ENCODE results near the gene SLIT3.
"Not testable (repeated sequence)": the region's sequence is repeated elsewhere in the genome, so short reads cannot be mapped to it uniquely, and the experiment has no call there.

SLIT3 gene

DNA sequence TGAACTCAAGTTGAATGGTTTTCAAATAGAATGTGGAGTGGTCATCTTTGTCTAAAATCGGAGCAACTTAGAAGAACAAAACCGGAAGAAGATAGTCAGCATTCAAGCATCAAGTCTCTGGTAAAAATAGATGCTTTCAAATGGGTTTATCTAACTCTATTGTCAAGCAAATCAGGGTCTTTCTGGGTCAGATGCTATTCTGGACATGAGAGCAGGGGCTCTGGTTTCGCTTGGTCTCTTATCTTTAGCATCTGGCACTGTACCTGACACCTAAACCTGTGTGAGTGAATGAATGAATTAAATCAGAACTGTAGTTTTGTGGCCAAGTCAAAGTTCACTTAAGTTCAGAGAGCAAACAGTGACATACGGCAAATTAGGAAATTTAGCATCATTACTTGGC lies 173.5 kb downstream of the SLIT3 start:
- no peak overlapping the region for H3K27ac Mint-ChIP-seq
- H3K4me3 Mint-ChIP-seq: no peak overlapping the region
- DNase-seq: no peak
- H3K27me3 Mint-ChIP-seq: no peaks in the 10 kb centered on the region
- H3K4me1 Mint-ChIP-seq (ENCODE audit: low read depth): no peaks in the 10 kb centered on the region
- no peaks in the 10 kb centered on the region for H3K9me3 Mint-ChIP-seq
- no peaks in the 10 kb centered on the region for H3K36me3 Mint-ChIP-seq (ENCODE audit: low read depth)

DNA sequence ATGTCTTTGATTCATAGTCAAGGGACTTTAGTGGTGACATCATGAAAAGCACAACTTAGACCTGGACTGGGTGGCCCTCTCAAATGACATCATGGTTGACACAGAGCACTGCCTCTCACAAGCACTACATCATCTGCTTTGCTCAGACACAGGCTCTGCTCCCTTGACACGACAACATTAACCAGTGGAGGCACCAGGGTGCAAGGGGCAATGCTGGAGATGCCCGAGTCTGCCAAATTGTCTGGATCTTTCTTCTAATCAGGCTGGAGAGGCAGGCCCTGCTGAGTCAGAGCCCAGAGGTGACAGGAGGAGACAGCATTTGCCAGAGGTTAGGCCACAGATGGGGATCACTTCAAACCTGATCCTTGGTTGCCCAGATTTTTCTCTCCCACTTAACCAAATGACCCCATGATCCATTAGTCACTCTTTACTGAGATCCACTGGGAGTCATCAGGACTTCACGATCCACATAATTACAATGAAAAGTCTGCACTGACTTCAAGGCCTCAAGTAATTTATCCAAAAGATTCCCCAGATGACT lies 174.4 kb downstream of the SLIT3 start:
- no peaks in the 10 kb centered on the region for H3K36me3 Mint-ChIP-seq (ENCODE audit: low read depth)
- H3K27me3 Mint-ChIP-seq: no peaks in the 10 kb centered on the region
- H3K4me1 Mint-ChIP-seq (ENCODE audit: low read depth): no peaks in the 10 kb centered on the region
- no peaks in the 10 kb centered on the region for H3K9me3 Mint-ChIP-seq
- no peak overlapping the region for H3K27ac Mint-ChIP-seq
- no peak overlapping the region for H3K4me3 Mint-ChIP-seq
- DNase-seq: no peak

GRCh38 chr5:169125571-169125970 lies 175.4 kb downstream of the SLIT3 start:
- Mint-ChIP-seq H3K36me3 (ENCODE audit: low read depth) (no peaks in the 10 kb centered on the region), H3K4me1 (ENCODE audit: low read depth) (no peaks in the 10 kb centered on the region), H3K27ac (no peak overlapping the region), H3K9me3 (no peaks in the 10 kb centered on the region), H3K4me3 (no peak overlapping the region), H3K27me3 (no peaks in the 10 kb centered on the region)
- DNase-seq: no peak

DNA sequence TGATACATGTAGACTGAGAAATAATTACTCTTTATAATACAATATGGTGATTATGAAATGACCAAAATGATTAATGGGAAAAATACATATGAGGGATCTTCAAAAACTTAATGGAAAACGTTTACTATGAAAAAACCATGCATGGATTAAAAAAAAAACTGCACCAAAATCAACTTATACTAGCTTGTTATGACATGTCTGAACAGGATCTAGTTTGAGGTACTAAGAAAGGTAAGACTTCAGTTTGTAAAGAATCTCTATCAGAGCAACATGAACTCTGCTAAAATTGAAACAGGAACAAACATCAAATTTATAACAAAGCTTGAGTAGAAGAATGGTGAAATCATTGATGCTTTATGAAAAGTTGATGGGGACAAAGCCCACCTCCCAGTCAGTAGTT lies 178.0 kb downstream of the SLIT3 start:
- no peak for DNase-seq

GRCh38 chr5:169121630-169122420 lies 179.1 kb downstream of the SLIT3 start:
- Mint-ChIP-seq H3K36me3 (ENCODE audit: low read depth) (no peaks in the 10 kb centered on the region), H3K27ac (no peak overlapping the region), H3K9me3 (no peaks in the 10 kb centered on the region), H3K4me3 (no peak overlapping the region), H3K4me1 (ENCODE audit: low read depth) (no peaks in the 10 kb centered on the region), H3K27me3 (peaks cover 3% of the 10 kb centered on the region)
- DNase-seq: no peak

More for the DNA sequence above, 178.0 kb downstream of the SLIT3 start:
- H3K4me1 Mint-ChIP-seq (ENCODE audit: low read depth): no peaks in the 10 kb centered on the region
- H3K27ac Mint-ChIP-seq: no peak overlapping the region
- peaks cover 3% of the 10 kb centered on the region for H3K27me3 Mint-ChIP-seq
- no peak overlapping the region for H3K4me3 Mint-ChIP-seq
- H3K9me3 Mint-ChIP-seq: no peaks in the 10 kb centered on the region
- no peaks in the 10 kb centered on the region for H3K36me3 Mint-ChIP-seq (ENCODE audit: low read depth)

GRCh38 chr5:169119288-169120048 lies 181.5 kb downstream of the SLIT3 start:
- DNase-seq: no peak
- Mint-ChIP-seq H3K9me3 (no peaks in the 10 kb centered on the region), H3K36me3 (ENCODE audit: low read depth) (no peaks in the 10 kb centered on the region), H3K4me1 (ENCODE audit: low read depth) (no peaks in the 10 kb centered on the region), H3K4me3 (no peak overlapping the region), H3K27me3 (peaks cover 3% of the 10 kb centered on the region), H3K27ac (no peak overlapping the region)

- Mint-ChIP-seq H3K36me3 (ENCODE audit: low read depth) (no peaks in the 10 kb centered on the region), H3K27me3 (peaks cover 3% of the 10 kb centered on the region), H3K4me3 (no peak overlapping the region), H3K27ac (no peak overlapping the region), H3K4me1 (ENCODE audit: low read depth) (no peaks in the 10 kb centered on the region), H3K9me3 (no peaks in the 10 kb centered on the region)
- no peak for DNase-seq
Observed at GRCh38 chr5:169116961-169117461, 183.9 kb downstream of the SLIT3 start.

GRCh38 chr5:169115461-169116124 lies 185.3 kb downstream of the SLIT3 start:
- H3K4me3 Mint-ChIP-seq: no peak overlapping the region
- H3K4me1 Mint-ChIP-seq (ENCODE audit: low read depth): no peaks in the 10 kb centered on the region
- no peak for DNase-seq
- H3K36me3 Mint-ChIP-seq (ENCODE audit: low read depth): no peaks in the 10 kb centered on the region
- no peak overlapping the region for H3K27ac Mint-ChIP-seq
- H3K9me3 Mint-ChIP-seq: peaks cover 2% of the 10 kb centered on the region
- H3K27me3 Mint-ChIP-seq: peaks cover 3% of the 10 kb centered on the region

- Mint-ChIP-seq H3K27ac (no peak overlapping the region), H3K4me3 (no peak overlapping the region), H3K4me1 (ENCODE audit: low read depth) (no peaks in the 10 kb centered on the region), H3K9me3 (peaks cover 2% of the 10 kb centered on the region), H3K36me3 (ENCODE audit: low read depth) (no peaks in the 10 kb centered on the region), H3K27me3 (peaks cover 3% of the 10 kb centered on the region)
- no peak for DNase-seq
Observed at GRCh38 chr5:169114466-169115065, 186.4 kb downstream of the SLIT3 start.

- Mint-ChIP-seq H3K9me3 (peaks cover 2% of the 10 kb centered on the region), H3K4me1 (ENCODE audit: low read depth) (no peaks in the 10 kb centered on the region), H3K36me3 (ENCODE audit: low read depth) (no peaks in the 10 kb centered on the region), H3K27me3 (no peaks in the 10 kb centered on the region), H3K27ac (no peak overlapping the region), H3K4me3 (no peak overlapping the region)
- no peak for DNase-seq
Observed at GRCh38 chr5:169112016-169112415, 188.9 kb downstream of the SLIT3 start.

GRCh38 chr5:169106911-169107706 lies 193.8 kb downstream of the SLIT3 start:
- Mint-ChIP-seq H3K4me3 (no peak overlapping the region), H3K36me3 (ENCODE audit: low read depth) (no peaks in the 10 kb centered on the region), H3K4me1 (ENCODE audit: low read depth) (no peaks in the 10 kb centered on the region), H3K27ac (no peak overlapping the region), H3K9me3 (peaks cover 2% of the 10 kb centered on the region), H3K27me3 (no peaks in the 10 kb centered on the region)
- no peak for DNase-seq

- H3K4me3 Mint-ChIP-seq; H3K27ac Mint-ChIP-seq; DNase-seq; H3K27me3 Mint-ChIP-seq; H3K36me3 Mint-ChIP-seq (ENCODE audit: low read depth); H3K4me1 Mint-ChIP-seq (ENCODE audit: low read depth); H3K9me3 Mint-ChIP-seq: not testable (repeated sequence)
Observed at GRCh38 chr5:169105582-169105981, 195.4 kb downstream of the SLIT3 start.

DNA sequence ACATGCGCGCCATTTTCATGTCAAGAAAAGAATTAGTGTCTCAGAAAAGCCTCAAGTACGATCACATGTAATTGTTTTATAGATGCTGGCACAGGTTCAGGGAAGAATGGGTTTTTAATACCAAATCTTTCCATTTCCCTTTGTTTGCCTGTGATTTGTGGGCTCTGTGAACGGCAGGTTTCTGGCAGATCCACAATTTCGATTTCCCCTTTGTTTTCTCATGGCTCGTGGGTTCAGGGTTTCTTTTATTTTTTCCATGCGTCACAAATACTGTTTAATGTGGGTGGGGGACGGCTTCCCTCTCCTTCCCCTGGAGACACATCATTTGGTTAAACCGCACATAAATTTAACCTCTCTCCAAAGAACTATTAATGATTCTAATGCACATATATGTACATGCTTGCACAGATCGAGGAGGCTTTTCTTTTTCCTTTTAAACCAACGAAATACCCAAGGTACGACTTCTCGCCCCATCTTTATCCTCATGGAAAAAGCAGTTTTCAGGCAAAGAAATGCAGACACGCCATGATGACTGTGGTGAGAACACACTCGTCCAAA lies 195.9 kb downstream of the SLIT3 start:
- H3K9me3 Mint-ChIP-seq: no peaks in the 10 kb centered on the region

More for the DNA sequence above, 195.9 kb downstream of the SLIT3 start:
- Mint-ChIP-seq H3K4me1 (ENCODE audit: low read depth) (no peaks in the 10 kb centered on the region), H3K27ac (no peak overlapping the region), H3K4me3 (no peak overlapping the region), H3K27me3 (peaks cover 3% of the 10 kb centered on the region), H3K36me3 (ENCODE audit: low read depth) (no peaks in the 10 kb centered on the region)
- DNase-seq: no peak

Data from activated T-cell treated with anti-CD3 and anti-CD28 coated beads, Interleukin-2, amount 50 U/mL, for 24 hours (primary cell).